Measurements from ENCODE around the gene SAPCD1.
A peak's percentile ranks its signal among the peaks of the same experiment; 100 is the strongest.
"Not testable (repeated sequence)": the region's sequence is repeated elsewhere in the genome, so short reads cannot be mapped to it uniquely, and the experiment has no call there.

Gene SAPCD1

DNA sequence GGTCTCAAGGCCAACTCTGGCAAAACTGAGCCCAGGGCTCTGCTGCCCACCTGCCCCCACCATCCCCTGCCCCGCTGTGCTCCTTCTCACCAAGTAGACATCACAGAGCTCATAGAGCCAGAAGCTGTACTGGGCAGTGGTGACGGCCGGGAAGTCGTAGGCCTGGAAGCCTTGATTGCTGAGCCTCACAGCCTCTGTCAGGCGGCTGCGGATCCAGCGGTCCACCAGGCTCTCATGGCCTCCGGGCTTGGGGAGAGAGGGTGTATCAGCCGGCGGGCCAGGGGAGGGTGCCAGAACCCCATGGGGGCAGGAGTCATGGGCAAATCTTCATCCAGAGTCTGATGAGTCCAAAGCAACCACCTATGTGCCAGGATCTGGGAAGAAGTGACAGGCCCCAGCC is 17.5 kb downstream of the SAPCD1 start:
- no peak for DNase-seq

DNA sequence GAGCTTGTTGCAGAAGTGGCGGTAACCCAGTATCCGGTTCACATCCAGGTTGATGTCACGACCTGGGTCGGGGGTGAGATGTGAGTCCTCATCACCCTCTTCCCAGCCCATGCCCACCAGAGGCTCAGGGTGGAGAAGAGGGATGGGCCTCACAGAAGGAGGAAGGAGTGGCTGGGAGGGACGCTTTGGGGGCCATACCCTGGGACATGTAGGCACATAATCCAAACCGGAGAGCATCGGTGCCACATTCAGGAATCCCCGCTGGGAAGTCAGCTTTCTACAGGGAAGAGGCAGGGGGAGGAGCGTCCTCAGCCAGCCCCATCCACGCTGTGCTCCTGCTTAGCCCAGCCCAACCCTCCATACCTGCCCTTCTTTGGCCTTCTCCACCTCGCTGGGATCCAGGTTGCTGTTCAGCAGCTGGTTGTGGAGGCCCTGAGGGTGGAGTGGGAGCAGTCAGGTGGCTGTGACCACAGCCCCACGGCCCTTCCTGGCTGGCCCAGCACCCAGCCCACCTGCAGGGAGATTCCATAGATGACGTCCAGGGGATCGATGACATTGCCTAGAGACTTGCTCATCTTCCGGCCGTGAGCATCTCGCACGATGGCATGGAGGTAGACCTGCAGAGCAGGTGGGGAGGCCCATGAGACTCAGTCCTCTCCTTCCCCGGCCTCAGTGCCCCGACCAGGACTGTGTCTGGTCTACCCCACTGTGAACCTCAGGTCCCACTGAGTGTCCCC is 18.2 kb downstream of the SAPCD1 start:
- DNase-seq, result no peak

DNA sequence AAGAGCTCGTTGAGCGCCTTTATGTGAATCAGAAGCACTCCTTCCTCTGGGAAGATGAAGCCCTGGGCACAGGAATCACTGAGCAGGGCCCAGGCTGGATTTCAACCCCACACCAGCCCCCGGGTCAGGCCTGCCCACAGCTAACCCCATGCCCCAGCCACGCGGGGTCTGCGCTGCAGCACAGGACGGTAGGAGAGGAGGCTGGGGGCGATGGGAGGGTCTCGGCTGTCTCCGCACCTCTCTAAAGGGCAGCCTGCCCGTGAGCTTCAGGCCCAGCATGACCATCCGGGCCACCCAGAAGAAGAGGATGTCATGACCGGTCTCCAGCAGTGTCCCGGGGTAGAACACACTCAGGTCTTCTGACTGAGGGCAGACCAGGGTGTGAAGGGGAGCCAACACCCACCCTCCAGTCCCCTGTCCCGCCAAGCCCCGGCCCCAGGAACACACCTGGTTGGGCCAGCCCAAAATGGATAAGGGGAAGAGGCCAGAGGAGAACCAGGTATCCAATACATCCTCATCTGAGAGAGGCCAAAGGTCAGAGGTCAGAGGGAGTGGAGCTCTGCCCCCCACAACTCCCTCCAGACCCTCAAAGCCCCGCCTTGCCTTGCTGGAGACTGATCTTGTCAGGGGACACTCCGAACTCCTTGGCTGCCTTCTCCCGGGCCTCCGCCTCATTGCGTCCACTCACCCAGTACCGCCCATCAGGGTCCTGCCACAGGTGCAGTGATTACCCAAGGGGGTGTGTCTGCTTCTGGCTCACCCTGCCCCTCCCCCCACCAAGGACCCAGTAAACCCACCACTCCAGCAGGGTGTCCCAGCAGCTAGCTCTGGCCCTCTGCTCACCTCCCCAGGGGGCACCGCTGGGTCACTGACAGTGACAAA is 19.0 kb downstream of the SAPCD1 start:
- DNase-seq, result no peak

DNA sequence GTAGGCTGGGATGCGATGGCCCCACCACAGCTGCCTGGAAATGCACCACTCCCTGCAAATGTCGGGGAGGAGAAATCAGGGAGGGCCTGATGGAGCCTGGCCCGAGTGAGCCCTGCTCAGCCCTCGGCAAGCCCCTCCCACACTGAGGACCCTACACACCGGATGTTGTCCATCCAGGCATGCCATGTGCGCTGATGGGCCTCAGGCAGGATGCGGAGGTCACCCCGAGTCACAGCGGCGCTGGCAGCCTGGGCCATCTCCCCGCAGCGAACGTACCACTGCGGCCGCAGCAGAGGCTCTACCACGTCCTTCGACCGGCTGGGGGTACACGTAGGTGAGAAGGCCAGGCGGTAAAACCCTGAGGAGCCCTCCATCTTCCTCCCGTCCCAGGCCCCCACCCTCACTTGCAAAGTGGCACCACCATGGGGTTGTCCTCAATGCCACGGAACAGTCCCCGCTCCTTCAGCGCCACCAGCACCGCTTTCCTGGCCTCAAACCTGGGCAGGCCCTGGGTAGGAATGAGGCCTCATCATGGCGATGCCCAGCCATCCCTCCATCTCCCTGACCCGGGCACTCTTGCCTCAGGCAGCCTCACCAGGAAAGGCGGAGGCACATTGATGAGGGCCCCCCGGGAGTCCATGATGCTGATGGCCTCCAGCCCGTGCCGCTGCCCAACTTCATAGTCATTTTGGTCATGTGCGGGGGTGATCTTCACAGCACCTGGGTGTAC is 19.8 kb downstream of the SAPCD1 start:
- no peak for DNase-seq

DNA sequence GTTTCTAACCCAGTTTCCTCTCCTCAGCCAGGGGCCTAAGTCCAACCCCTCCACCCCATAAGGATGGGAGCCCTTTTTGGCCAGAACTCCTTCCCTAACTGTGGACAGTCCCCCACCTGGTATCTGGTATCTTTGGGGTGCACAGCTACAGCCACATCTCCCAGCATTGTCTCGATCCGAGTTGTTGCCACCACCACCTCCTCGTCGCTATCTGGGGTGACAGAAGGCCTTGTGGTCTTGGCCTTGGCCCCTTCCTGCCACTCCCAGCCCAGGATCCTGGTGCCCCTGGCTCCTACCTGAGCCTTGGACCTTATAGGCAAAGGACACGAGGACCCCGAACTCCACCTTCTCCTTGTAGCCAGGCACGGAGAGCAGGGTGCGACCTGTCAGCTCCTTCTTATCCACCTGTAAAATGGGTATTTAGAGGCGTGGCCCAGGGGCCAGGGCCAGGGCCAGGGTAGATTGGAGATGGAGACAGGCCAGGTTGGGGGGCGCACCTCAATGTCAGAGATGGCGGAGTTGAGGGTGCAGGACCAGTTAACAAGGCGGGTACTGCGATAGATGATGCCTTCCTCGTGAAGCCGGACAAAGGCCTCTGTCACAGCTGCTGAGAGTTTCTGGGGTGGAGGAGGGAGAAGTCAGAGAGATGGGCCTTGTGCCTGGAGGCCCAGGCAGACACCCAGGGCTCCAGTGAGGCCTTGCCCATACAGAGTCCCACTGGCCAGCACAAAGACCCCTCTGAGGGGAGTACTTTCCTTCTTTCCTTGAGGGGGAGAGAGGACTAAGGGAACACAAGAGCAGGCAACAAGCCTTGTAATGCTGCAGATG is 21.9 kb downstream of the SAPCD1 start:
- no peak for DNase-seq

DNA sequence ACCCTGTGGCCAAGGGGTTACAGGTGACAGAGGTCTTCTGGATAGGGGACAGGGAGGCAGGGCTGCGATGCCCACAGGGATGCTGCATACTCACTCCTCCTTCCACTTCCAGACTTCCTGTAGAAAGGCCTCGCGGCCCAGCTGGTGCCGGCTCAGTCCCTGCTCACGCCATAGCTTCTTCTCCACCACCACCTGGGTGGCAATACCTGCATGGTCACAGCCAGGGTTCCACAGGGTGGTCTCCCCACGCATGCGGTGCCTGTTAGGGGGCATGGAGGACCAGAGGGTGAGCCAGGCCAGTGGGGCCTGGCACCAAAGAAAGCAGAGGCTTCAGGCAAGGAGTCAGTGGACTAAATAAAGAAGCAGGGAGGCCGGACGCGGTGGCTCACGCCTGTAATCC is 23.0 kb downstream of the SAPCD1 start:
- DNase-seq, result no peak

DNA sequence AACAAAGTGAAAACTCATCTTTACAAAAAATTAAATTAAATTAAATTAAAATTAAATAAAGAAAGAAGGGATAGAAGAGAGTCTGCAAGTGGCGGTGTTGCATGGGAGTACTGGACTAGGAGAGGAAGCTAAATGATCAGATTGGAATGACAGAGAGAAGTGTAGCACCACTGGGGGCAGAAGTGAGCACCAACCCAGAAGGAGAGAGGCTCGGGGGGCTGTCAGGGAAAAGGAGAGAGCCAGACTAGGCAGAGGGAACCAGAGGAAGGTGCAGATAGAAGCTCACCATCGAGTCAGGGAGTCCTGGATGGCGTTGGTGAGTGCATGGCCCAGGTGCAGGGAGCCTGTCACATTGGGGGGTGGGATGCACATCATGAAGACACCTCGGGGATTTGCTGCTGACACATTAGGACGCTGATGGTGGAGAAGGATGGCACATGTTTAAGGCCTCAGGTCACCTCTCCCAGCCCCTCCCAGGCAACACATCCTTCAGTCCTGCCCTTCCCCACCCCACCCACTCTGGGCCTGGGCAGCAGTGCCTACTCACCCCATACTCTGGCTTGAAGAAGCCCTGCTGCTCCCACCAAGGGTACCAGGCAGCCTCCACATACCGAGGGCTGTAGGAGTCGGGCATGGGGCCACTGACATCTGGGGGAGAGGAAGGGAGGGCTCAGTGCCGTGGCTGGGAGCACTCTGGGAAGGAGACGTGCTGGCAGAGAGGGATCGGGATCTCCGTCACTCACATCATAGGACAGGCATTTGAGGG is 29.1 kb downstream of the SAPCD1 start:
- no peak for DNase-seq

DNA sequence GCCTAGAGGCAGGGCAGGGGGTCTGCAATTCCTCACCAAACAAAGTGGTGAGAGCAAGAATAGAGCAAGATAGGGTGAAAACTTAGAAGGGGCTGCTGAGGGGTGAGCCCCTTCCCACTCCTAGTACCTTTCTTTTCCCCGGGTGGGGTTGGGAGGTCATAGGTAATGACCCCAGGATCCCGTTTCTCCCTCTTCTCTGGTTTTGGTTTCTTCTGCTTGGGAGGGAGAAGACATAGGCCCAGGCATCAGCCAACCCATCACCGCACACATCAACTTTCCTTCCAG is 29.6 kb downstream of the SAPCD1 start:
- no peak for DNase-seq

DNA sequence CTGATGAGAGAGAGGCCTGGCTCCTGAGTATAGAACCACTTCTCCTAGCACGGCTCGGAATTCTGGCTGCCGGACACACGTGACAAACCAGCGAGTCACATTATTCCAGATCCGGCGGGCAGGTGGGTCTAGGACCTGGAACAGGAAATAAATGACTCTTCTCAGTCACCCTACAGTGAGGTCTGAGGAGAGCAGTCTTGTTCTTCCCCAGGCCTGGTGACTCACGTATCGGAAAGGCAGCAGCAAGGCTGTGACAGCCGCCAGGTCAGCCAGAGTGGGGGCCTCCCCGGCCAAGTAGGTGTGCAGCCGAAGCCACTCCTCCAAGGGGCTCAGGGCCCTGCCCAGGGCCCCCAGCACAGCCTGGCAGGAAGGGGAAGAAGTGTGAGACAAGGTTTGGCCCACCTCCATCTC is 30.3 kb downstream of the SAPCD1 start:
- no peak for DNase-seq

DNA sequence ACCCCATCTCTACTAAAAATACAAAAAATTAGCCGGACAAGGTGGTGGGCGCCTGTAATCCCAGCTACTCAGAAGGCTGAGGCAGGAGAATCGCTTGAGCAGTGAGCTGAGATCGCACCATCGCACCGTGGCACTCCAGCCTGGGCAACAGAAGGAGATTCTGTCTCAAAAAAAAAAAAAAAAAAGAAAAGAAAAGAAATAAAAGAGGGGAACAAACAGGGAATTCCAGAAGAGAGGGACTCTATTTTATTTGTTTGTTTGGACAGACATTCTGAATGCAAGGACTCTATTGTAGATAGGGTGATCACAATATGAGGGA is 31.4 kb downstream of the SAPCD1 start:
- DNase-seq, result not testable (repeated sequence)

DNA sequence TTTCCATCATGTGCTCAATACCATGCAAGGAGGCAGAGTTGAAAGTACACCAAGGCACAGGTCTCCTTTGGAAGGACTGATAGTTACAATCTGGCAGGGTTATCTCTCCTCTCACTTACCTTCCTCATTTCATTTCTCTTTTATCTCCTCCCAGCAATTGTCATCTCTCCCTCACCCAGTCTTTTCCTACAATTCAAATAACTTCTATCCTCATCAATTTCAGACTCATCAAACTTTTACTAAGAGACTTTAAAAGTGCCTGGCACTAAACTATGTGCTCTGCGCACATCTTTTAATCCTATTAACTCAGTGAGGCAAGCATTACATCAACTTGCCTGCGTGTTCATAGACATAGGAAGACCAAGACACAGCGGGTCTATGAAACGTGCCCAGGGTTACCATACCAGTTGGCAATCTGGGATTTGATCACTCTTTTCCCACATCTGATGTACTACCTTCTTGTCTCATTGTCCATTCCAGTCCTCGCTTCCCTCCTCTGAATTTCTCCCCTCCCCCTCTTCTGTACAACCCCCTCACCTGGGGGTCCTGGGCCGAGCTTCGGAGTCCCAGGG is 31.9 kb downstream of the SAPCD1 start:
- DNase-seq, result no peak

DNA sequence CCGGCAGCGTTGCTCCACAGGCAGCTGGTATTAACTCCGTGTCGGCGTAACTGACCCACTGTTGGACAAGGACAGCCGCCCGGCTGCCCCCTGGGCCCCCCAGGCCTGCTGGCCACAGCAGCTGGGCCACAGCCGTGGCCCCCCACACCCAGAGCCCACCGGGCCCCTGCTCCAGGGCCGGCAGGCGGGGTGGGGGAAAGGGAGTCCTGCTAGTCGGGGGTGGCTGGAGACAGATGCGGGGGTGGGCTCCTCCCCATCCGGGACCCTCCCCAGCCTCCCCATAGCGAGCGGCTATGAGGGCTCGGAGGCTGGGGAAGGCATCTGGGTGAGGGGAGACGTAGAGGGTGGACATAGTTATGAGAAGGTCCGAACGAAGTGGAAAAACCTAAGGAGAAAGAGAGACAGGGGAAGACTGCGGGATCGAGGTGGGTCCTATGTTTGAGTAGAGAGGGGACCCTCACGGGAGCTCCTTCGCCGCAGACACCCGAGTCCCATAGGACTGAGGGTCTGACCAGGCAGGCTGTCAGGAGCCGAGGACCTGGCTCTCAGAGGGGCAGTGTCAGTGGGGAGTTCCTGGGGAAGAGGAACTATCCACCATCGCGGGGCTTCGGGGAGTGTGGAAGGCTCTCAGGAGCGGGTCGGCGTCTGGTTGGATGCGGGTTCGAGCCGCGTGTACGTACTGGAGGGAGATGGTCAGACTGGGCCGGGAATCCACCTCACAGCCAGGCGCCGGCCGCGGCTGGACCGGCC is 32.6 kb downstream of the SAPCD1 start:
- no peak for DNase-seq

DNA sequence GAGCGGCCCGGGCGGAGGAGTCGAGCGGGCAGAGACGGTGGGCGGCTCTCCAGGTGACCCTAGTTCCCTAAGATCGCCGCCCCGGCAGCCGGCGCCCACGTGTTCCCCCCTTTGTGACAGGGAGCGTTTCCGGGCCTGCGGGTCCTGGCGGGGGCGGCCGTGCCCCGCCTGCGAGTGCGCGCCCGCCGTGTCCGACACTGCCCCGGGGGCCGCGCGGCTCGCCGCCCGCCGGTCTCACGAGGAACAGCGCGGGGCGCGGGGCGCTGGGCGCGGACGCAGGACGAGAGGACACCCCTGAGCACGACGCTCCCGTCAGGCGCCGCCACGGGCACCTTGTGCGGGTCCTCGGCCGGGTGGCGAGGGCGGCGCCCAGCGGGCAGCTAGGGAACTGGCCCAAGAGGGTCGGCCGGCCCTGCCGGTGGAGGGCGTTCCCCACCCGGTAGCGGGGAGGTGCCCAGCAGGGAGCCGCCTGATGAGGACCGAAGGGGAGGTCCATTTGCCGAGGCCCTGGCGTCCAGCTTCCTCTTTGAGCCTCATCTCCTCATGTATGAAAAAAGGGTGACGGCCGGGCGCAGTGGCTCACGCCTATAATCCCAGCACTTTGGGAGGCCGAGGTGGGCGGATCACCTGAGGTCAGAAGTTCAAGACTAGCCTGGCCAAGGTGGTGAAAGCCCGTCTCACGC is 33.3 kb downstream of the SAPCD1 start, which contains the start of gene VARS1:
TSS of gene VARS1 (minus strand) at position 137 of the 683 bp plus-strand sequence. CDS start 535 bp downstream, outside the sequence.
- peak; percentile 45 for DNase-seq

DNA sequence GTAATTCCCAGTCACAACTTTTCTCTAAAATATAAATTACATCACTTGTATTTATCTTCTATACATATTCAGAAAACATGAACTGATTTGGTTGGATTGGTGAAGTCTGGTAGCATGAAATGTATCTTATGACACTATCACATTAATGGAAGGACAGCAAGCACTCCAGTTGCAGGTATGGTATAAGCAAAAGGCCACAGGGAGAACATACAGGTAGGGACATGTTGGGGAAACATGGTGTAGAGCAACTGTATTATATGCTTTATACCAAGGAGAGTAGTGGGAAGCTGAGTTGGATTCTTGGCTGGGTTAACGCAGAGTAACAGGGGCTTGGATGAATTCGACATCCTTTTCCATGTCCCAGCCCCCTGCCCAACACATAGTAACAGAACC is 34.5 kb downstream of the SAPCD1 start:
- no peak for DNase-seq

DNA sequence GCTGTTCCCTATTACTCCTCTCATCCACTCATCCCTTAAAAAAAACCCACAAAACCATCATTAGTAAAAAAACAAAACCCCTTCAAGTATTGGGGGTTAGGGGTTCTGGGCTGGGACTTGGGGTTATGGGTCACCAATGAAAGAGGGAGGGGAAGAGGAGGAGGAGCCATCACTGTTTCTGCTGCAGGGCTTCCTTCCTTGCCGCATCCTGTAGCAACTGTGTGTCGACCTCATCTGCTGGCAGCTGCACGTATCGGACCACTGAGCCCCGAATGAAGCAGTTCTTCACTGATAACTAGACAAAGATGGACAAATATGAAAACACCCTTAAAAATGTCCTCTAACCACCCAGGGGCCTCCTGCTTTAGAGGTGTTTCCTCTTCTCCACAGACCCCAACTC is 35.1 kb downstream of the SAPCD1 start:
- no peak for DNase-seq

DNA sequence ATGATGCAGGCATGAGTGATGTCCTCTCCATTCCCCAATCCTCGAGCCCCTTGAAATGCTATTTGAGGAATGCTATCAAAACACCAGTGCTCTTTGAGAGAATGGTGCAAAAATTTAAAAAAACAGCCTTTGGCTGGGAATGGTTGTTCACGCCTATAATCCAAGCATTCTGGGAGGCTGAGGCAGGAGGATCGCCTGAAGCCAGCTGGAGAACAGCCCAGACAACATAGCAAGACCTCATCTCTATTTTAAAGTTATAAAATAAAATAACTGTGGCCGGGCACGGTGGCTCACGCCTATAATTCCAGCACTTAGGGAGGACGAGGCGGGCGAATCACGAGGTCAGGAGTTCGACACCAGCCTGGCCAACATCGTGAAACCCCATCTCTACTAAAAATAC is 37.3 kb downstream of the SAPCD1 start:
- DNase-seq, result no peak

DNA sequence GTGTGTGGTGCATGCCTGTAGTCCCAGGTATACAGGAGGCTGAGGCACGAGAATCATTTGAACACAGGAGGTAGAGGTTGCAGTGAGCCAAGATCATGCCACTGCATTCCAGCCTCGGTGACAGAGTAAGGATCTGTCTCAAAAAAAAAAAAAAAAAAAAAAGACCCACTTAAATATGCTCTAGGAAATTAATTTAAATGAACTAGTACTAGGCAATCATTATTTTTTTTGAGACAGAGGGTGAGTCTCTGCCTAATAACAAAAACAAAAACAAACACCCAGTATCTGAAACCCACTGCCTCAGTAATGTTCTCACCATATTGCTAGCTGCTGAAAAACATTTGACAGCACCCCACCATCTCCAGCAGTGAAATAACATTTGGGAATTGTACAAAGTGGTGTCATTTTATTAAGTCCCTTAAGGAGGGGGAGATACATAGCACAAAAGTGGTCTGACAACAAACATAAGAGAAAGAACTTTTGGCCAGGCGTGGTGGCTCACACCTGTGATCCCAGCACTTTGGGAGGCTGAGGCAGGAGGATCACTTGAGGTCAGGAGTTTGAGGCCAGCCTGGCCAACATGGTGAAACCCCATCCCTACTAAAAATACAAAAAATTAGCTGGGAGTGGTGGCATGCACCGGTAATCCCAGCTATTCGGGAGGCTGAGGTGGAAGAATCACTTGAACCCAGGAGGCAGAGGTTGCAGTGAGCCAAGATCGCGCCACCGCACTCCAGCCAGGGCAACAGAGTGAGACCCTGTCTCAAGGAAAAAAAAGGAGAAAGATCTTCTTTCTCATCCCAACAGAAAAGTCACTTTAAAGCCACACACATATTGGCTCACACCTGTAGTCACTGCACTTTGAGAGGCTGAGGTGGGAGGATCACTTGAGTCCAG is 38.8 kb downstream of the SAPCD1 start:
- not testable (repeated sequence) for DNase-seq

DNA sequence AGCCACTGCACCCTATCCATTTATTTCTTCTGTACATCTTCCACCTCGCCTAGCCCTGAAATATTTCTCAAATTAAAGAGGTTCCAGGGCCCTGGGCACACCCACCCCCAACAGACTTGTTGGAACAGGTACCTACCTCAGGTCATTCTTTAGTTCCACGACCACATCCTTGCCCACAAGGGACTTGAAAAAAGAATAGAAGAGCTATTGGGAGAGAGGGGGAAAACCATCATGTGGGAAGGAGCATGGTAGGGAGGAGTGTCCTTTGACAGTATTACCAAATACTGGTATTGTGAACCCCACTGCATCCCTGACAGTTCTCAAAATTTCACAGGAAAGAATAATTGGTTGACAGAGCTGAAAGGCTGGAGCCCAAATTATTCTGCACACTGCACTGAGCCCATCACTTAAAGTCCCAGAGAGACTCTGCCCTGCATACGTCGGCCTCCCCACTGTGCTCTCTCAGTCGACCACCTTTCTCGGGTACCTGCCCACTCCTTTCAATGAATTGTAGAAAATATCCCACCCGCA is 43.5 kb downstream of the SAPCD1 start:
- DNase-seq, result no peak
